Stimulated activated CD8-positive, alpha-beta memory T cell treated with anti-CD3 and anti-CD28 coated beads, Interleukin-15, amount 100 ng/mL, for 4 hours (primary cell): ENCODE measurements around the gene TSPYL2.
A peak's percentile ranks its signal among the peaks of the same experiment; 100 is the strongest.

Source experiments
- DNase-seq, 2 donors: peaks; one replicate each; pipeline ENCODE4 v3.0.0-alpha.2; 2020; ENCODE audit warnings: low read depth in 2 of 2

Gene TSPYL2

DNA sequence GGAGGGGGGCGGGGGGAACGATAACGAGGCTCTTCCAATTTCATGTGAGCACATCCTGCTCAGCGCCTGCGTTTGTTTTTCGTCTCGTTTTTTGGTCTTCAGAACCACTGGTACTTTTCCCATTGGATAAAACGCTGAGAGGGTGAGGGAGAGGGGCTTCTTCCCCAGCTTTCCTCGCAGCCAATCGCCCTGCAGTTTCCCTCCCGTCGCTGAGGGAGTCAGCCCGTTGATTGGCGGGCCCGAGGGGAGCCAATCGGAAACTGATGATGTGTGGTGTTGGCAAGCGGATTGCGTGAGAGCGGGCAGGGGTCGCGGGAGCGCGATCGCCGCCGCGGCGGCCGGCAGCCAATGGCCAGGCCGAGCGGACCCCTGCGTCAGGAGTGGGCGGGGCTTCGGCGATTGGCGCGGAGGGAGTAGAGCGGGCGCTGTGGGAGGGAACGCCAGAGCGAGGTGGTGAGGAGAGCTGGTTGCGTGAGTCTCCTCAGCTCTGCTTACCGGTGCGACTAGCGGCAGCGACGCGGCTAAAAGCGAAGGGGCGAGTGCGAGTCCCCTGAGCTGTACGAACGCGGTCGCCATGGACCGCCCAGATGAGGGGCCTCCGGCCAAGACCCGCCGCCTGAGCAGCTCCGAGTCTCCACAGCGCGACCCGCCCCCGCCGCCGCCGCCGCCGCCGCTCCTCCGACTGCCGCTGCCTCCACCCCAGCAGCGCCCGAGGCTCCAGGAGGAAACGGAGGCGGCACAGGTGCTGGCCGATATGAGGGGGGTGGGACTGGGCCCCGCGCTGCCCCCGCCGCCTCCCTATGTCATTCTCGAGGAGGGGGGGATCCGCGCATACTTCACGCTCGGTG is at the start of gene TSPYL2:
TSPYL2 (plus strand) TSS at position 443 of the 848 bp plus-strand sequence; CDS start at position 575, 132 bp downstream.
- peak; percentile 86 to 87 for DNase-seq

DNA sequence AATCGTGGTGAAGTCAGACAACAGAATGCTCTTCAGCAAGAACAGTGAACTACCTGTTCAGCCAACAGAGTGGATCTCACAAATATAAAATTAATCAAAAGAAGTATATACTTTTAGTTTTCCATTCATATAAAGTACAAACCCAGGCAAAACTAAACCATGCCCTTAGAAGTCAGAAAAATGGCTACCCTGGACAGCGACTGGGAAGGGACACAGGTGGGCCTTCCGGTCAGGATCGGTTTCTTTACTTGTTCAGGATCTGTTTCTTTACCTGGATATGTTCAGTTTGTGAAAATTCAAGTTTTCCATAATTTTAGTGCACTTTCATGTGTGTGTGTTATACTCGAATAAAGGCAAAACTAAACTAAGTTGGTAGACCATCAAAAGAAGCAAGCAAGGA is 46.0 kb upstream of the TSPYL2 start:
- no peak for DNase-seq

GRCh38 chrX:53039236-53039635 is 42.9 kb upstream of the TSPYL2 start:
- no peak for DNase-seq

GRCh38 chrX:53044995-53045394 is 37.2 kb upstream of the TSPYL2 start:
- no peak for DNase-seq

DNA sequence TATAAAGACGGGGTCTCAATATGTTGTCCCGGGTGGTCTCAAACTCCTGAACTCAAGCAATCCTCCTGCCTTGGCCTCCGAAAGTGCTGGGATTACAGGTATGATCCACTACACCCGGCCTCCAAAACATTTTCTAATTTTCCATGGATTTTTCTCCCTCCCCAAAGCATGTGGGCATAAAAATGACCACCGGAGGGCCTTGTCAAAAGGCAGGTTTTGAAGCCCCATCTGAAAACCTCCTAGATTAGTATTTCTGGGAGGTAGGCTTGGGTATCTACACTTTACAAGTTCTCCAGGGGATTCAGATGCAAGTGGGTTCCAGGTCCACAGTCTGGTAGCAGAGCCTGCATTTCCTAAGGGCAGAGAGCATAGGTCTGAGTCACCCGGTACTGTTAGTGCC is 34.9 kb upstream of the TSPYL2 start:
- DNase-seq = no peak

DNA sequence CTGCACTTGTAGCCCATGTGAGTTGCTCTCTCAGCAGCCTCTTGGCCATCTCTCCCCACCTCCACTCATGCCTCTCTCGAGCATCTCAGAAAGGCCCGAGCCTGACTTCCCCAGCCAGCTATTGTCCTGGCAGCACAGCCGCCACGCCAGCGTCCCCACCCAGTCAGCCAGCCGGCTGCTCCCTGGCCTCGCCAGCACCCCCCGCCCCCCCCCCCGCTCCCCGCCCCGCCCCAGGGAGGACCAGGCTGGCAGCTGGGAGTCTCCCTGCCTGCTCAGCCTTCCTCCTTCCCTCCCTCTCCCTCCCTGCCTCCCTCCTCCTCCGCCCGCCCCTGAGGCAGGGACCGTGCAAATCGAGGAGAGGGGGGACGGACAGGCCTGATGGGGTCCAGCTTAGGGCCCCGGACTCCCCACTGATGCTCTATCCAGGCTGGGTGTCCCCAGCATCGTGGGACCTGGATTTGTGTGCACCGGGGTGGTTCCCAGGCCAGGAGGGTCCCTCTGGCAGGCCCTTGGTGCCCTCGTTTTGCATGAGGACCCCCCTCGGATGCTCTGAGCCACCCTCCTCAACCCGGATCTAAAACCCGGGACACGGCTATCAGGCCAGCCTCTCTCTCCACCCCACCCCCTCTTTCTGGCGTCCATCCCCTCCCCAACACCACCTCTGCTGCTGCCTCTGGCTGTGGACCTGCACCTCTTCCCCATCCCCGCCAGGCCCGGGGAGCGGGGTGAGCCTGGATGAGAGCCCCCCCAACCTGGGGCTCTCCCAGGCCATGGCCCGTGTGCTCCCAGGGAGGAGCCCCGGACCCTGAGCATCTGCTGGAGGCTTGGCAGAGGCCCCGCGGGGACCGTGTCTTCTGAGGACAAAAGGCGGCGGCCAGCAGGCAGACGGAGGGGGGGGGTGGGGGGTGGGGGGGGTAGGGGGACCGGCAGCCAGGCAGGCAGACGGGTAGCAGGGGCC is 33.7 kb upstream of the TSPYL2 start, which contains the start of gene GPR173:
GPR173 (plus strand) TSS at position 621 of the 958 bp plus-strand sequence. CDS start 27,833 bp downstream, outside the sequence.
- DNase-seq = no peak

- no peak for DNase-seq
These were observed 33.0 kb upstream of the TSPYL2 start for GRCh38 chrX:53049127-53049517.

GRCh38 chrX:53050841-53051240 is 31.3 kb upstream of the TSPYL2 start:
- DNase-seq = no peak

GRCh38 chrX:53055244-53055849 is 26.8 kb upstream of the TSPYL2 start:
- DNase-seq = no peak

DNA sequence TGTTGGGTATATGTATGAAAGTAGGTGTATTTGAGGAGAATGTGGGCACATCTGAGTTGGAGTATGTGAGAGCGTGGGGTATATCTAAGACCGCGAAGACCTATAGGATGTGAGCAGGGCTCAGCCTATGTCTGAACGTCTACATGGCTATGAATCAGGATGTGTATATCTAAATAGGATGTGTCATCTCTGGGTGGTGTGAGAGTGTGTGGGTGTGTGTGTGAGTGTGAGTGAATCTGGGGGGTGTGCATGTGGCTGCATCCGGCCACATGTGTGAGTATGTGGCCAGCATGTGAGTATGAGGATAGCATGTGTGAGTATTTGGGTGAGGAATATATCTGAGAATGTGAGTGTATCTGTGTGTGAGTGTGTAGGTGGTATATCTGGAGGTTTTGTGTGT is 25.9 kb upstream of the TSPYL2 start:
- no peak for DNase-seq

GRCh38 chrX:53065104-53065503 is 17.1 kb upstream of the TSPYL2 start:
- no peak for DNase-seq

DNA sequence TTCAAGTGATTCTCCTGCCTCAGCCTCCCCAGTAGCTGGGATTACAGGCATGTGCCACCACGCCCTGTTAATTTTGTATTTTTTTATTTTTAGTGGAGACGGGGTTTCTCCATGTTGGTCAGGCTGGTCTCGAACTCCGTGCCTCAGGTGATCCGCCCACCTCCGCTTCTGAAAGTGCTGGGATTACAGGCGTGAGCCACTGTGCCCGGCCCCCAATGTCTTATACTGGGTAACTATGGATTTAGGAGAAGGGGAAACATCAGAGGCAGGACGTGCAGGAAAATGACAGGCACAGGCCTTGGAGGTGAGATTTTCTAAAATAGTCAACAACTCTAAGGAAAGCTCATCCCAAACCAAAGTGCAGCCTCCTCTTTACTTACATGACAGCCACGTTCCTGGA is 11.1 kb upstream of the TSPYL2 start:
- DNase-seq = no peak

DNA sequence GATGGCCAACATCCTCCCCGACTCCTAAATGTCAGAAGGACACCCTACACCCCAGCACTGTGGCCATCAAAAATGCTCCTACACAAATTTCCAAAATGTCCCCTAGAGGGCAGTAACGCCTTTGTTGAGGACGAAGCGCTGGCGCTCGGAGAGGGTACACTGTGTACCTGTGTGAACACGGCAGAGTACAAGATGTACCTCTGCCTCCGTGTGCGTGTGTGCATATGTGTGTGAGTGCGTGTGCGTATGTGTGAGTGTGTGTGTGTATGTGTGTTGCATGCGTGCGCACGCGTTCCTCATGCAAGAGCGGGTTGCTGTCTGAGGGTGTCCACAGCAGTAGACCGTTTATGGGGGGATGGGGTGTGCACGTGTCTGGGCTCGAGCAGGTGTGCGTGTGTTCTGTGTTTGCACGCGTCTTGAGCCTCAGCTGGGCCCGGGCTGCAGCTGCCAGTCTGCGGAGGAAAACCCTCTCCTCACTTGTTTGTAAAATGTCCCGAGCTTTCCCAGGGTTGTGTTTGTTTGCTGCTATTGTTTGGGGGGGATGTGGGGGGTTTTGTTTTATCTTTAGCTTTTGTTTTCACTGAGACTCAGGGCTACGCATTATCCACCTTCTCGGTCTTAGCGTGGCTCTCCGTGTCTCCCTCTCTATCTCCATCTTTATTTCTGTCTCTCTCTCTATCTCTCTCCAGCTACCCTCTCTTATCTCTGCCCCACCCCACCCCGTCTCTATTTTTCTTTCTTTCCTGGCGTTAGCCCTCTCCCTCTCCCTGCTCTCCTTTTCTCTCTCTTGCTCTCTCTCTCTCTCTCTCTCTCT is 10.4 kb upstream of the TSPYL2 start:
- peak in 1 of 2 donors; percentile 39 for DNase-seq

GRCh38 chrX:53072418-53073114 is 9.6 kb upstream of the TSPYL2 start:
- no peak for DNase-seq

DNA sequence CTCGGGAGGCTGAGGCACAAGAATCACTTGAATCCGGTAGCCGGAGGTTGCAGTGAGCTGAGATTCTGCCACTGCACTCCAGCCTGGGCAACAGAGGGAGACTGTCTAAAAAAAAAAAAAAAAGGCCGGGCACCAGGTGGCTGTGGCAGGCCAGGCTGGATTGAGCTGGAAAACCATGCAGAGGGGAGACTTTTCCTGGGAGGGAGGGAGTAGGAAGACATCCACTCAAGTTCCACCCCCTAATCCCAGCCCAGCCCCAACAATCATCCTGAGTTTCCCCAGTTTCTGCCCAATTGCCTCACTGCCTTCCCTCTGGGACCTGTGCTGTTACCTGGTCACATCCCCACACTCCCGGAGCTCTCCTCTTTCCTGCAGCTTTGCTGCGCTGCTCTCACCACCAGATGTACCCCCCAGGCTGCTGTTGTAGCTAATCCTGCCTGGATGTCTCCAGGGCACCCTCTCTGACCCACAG is 9.0 kb upstream of the TSPYL2 start:
- no peak for DNase-seq

DNA sequence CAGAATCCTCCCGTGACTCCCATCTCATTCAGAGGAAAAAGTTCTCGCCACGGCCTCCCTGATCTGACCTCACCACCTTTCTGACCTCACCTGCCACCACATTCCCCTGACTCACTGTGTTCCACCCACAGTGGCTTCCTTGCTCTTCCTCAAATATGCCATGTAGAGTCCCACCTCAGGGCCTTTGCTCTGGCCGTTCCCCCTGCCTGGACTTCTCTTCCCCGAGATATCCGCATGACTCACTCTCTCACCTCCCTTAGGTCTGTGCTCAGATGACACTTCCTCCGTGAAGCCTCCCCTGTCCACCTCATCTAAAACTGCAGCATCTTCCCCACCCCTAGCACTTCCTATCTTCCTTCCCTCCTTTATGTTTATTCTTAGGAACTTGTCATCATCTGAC is 7.2 kb upstream of the TSPYL2 start:
- DNase-seq = no peak

GRCh38 chrX:53076671-53077070 is 5.5 kb upstream of the TSPYL2 start:
- DNase-seq = no peak

DNA sequence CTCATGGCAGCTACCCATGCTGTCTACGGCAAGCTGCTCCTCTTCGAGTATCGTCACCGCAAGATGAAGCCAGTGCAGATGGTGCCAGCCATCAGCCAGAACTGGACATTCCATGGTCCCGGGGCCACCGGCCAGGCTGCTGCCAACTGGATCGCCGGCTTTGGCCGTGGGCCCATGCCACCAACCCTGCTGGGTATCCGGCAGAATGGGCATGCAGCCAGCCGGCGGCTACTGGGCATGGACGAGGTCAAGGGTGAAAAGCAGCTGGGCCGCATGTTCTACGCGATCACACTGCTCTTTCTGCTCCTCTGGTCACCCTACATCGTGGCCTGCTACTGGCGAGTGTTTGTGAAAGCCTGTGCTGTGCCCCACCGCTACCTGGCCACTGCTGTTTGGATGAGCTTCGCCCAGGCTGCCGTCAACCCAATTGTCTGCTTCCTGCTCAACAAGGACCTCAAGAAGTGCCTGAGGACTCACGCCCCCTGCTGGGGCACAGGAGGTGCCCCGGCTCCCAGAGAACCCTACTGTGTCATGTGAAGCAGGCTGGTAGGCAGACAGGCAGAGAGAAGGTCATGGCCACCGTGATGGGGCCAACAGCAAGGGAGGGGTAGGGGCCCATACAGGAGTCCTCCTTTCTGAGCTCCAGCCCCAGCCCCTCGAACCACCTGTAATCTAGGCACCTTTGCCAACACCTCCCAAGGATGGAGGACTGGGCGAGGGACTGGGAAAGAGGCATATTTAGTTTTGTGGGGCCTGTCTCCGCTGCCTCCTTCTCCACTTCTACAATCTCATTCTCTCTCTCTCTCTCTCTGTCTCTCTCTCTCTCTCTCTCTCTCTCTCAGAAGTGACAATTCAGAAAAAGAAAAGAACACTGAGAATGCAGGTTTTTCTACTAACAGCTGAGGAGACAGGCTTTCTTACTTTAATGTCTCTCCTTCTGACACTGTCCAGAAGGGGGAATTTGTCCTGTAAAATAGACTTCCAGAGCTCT is 4.7 kb upstream of the TSPYL2 start:
- DNase-seq = no peak

- DNase-seq = no peak
These were observed 3.2 kb upstream of the TSPYL2 start for GRCh38 chrX:53078943-53079342.
